ENCODE data around the gene PTPRH. TPM values are rescaled to one million over a fixed set of nuclear protein-coding genes. Genes with fewer than 3 reads are reported as not detected.

PTPRH gene
- total and polyA plus RNA-seq, 9 of the 15 experiments (the other 6 are each of a cell fraction or from before 2014, with no cell fraction given), result 0.87 to 34.3 (median 22.7) TPM

- TF ChIP-seq AFF1 (IDR thresholded peaks at IDR 0.05; ENCODE audit: low read depth in 1 of 2, partially characterized antibody in 2 of 2), result no peak
- TF ChIP-seq ZNF384 (IDR thresholded peaks at IDR 0.05; ENCODE audit: low read depth, low read length), result no peak
- TF ChIP-seq SMARCC2 (IDR thresholded peaks at IDR 0.05; ENCODE audit: low read depth), result no peak
- TF ChIP-seq E2F6 (IDR thresholded peaks at IDR 0.05; ENCODE audit: borderline replicate concordance in 1 of 2, extremely low read depth in 1 of 2, insufficient read depth in 1 of 2, insufficient read length in 1 of 2, low read depth in 1 of 2, low read length in 1 of 2, poor library complexity in 1 of 2, severe bottlenecking in 1 of 2), result peak; percentile 5 to 39
- no peak for TF ChIP-seq ARID2 (IDR thresholded peaks at IDR 0.05)
- TF ChIP-seq BMI1 (IDR thresholded peaks at IDR 0.05; ENCODE audit: low read length), result no peak
- no peak for TF ChIP-seq HNRNPK (IDR thresholded peaks at IDR 0.05; ENCODE audit: low read depth, low read length, poor library complexity, severe bottlenecking)
- TF ChIP-seq NRF1 (conservative IDR thresholded peaks at IDR 0.05 in 1 of 2, IDR thresholded peaks at IDR 0.05 in 1 of 2), result peak; percentile 40 to 41; a peak in 2 of 4 replicates
- no peak for TF ChIP-seq SAFB (IDR thresholded peaks at IDR 0.05; ENCODE audit: borderline replicate concordance, low read depth, low read length)
- no peak for TF ChIP-seq ZNF449 (CRISPR knock-in tag; IDR thresholded peaks at IDR 0.05)
- no peak for TF ChIP-seq TFE3 (CRISPR knock-in tag; IDR thresholded peaks at IDR 0.05)
- no peak for TF ChIP-seq MTF1 (CRISPR knock-in tag; IDR thresholded peaks at IDR 0.05; ENCODE audit: borderline replicate concordance)
- TF ChIP-seq MTA1 (IDR thresholded peaks at IDR 0.05; ENCODE audit: borderline replicate concordance), result no peak
- TF ChIP-seq ETV6 (IDR thresholded peaks at IDR 0.05; ENCODE audit: borderline replicate concordance in 1 of 2, low read depth in 2 of 2, low read length in 1 of 2), result 0 out of 4 replicates have a peak, but pooled peaks of 1 of the 2 experiments have one; percentile 33
- TF ChIP-seq ETV6 (CRISPR knock-in tag; IDR thresholded peaks at IDR 0.05; ENCODE audit: borderline replicate concordance), result no peak
- no peak for TF ChIP-seq OTX1 (CRISPR knock-in tag; IDR thresholded peaks at IDR 0.05)
- TF ChIP-seq POU5F1 (IDR thresholded peaks at IDR 0.05; ENCODE audit: borderline replicate concordance, low read depth, low read length, partially characterized antibody), result no peak
- no peak for TF ChIP-seq ZFP30 (CRISPR knock-in tag; IDR thresholded peaks at IDR 0.05; ENCODE audit: borderline replicate concordance)
- no peak for TF ChIP-seq ZNF561 (CRISPR knock-in tag; conservative IDR thresholded peaks at IDR 0.05)
These were observed 62.5 kb downstream of the PTPRH start (continued) for GRCh38 chr19:55146705-55147273.

Data from K562 (cell line).